Thyroid gland (tissue), 4 donors: ENCODE measurements around the gene GPR160.
"Not testable (repeated sequence)": the region's sequence is repeated elsewhere in the genome, so short reads cannot be mapped to it uniquely, and the experiment has no call there.

Experiments used
- CTCF ChIP-seq, 6 experiments: fragments of 200-600 bp in 3 of 6; fragments of 450-650 bp in 3 of 6; sonication (generic) in 3 of 6; IDR thresholded peaks; one replicate each; pipeline ENCODE4 v1.5.1; 2016 to 2019; ENCODE audit warnings: antibody characterized with exemption in 6 of 6, mild to moderate bottlenecking in 2 of 6, inconsistent platforms in 1 of 6, moderate library complexity in 1 of 6
- POLR2A ChIP-seq, 2 donors: fragments of 450-650 bp; IDR thresholded peaks; one replicate each; pipeline ENCODE4 v1.6.1; 2017; ENCODE audit warnings: antibody characterized with exemption in 2 of 2, mild to moderate bottlenecking in 2 of 2, moderate library complexity in 1 of 2

GRCh38 chr3:170019306-170019705 lies 18.5 kb upstream of the GPR160 start:
- TF ChIP-seq CTCF, POLR2A (IDR thresholded peaks at IDR 0.05): not testable (repeated sequence)
